CD4-positive, alpha-beta T cell treated with Interleukin-6 for 4 hours (primary cell): ENCODE measurements around the gene AIF1.
"Not testable (repeated sequence)": the region's sequence is repeated elsewhere in the genome, so short reads cannot be mapped to it uniquely, and the experiment has no call there.

Experiments used
- DNase-seq: peaks from one replicate; pipeline ENCODE4 v3.0.0-alpha.2; 2020; ENCODE audit warnings: mixed read lengths

AIF1 gene

DNA sequence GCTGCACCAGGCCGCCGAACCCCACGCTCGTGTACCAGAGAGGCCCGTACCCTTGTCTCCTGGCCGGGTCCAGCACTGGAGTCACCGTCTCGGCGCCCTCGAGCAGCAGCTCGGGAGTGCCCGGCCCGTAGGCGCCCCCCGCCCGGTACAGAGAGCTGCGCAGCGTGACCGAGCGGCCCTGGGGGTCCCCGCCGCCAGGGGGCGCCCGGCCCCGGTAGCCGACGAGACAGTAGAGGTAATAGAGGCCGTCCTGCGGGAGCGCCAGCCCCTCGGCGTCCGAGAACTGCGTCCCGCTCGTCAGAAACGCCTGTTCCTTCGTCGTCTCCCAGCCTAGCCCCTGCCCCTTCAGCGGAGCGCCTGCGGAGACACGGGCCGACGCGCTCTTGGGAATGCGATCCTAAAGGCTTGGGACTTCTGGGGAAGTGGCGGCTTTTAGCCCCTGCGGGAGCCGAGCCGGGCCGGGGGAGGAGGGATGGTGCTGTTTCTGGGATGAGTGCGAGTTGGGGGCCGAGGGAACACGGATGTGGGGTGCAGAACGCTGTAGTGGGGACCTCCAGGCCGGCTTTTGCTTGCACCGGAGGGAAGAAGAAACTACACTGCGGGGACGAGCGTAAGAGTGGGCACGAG lies 34.1 kb upstream of the AIF1 start:
- DNase-seq: peak; percentile 93

DNA sequence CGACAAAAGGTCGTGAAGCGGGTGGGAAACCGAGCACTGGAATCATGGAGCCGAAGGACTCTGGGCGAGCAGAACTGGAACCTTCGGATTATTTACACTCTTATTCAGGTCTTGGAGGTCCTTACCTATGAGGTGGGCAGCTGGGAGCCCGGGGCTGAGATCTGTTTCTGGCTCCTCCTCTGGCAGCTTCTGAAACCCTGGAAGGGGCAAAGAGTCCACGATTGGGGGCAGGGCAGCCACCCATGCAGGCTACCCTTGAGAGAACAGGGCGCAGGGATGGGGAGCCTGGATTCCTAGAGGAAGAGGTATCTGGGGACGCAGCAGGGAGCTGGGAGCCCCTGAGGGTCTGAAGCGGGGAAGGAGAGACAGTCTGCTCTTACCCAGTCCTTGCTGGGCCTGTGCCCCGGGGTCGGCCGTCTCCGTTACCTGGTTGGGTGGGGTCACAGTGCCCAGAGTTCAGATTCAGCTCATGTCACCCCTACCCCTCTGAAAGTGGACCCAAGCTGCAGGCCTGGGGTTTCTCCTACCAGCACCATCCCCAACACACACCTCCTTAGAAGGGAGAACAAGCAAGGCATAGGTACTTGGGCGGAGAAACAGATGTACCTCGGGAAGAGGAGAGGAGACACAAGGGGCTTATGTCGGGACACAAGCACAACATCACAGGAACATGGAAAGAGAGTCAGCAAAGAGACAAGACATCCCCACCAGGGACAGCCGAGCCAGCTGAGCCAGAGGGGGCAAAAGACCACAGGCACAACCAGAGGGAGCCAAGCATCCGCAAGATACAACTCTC lies 33.4 kb upstream of the AIF1 start:
- peak; percentile 56 for DNase-seq

DNA sequence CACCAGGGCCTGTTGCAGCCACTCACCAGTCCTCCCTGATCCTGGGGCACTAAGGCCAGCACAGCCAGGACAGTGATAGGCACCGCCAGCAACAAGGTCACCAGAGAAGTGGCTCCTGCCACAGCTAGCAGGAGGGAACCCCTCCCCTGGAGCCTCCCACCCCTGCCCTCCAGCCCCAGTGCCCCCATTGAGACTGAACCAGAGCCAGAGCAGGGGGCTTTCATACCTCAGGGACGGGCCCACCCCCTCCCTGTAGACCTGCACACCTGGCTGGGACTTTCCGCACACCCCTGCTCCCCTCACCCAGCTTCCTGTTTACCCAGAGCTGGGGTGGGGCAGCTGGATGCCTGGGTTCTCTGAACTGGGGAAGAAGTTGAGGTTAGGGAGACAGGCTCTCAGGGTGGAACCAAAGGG lies 32.8 kb upstream of the AIF1 start, which contains the start of gene LTB:
LTB (minus strand) TSS at position 195 of the 414 bp plus-strand sequence; CDS start at position 188, 7 bp downstream.
- peak; percentile 83 for DNase-seq

DNA sequence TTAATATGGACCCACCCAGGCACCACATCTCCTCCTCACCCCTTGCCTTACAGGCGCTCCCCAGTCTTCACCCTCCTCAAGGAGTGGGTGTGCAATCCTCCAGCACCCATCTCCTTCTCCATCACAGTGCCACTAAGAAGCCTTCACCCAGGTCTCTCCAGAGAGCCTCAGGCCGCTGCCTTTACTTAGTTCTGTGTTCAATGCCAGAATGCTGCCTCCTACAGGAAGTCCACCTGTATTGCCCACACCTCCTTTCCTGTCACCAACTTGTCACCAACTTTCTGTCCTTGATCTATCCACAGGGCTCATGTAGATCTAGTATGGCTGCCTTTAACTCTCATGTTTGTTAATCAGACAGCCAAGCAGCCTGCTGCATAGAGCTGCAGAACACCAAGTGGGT lies 29.5 kb upstream of the AIF1 start:
- peak; percentile 66 for DNase-seq

DNA sequence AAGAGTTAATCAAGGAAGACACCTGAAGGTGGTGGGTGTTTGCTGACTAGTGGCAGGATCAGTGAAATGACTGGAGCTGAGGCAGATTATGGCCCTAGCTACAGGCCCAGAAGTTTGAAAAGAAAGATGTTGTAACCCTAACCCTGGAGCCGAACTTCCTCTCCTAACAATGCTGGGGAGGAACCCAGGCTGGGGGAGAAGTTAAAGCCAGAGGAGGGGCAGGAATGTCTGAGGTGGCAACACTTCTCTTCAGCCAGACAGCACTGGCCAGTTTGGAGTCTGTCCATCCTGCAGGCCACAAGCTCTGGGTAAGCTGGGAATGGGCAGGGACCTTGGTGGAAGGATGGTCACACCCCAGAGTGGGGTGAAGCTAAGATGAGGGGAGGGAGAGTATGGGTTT lies 29.0 kb upstream of the AIF1 start, which contains the start of gene LST1:
LST1 (plus strand) TSS at position 270 of the 400 bp plus-strand sequence. CDS start 1,023 bp downstream, outside the sequence.
- no peak for DNase-seq

DNA sequence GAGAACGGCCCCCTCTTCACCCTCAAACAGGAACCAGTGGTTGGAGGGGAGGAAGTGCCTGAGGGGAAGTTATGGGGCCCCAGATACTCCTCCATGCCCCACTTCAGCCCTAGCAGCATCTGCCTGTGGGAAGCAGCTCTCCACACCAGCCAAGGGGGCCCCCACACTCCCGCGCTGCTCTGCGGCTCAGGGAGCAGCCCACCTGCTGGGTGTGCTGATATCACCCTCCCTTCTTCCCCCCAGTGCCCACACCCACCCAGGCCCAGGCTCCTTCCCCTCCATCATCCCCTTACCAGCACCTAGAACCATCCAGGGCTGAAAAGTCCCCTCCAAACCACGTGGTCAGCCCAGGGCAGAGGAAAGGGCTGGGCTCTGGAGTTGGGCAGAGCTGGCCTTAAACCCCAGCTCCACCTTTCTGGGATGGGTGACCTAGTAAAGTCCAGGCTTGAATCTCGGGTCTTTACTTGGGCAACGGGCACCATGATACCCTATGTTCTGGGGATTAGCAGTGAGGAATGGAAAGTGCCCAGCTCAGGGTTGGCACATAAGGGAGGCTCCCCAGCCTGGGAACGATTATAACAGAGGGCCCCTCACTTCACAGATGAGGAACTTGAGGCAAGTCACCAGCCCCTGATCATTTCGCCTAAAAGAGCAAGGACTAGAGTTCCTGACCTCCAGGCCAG lies 28.3 kb upstream of the AIF1 start:
- DNase-seq: peak; percentile 52

DNA sequence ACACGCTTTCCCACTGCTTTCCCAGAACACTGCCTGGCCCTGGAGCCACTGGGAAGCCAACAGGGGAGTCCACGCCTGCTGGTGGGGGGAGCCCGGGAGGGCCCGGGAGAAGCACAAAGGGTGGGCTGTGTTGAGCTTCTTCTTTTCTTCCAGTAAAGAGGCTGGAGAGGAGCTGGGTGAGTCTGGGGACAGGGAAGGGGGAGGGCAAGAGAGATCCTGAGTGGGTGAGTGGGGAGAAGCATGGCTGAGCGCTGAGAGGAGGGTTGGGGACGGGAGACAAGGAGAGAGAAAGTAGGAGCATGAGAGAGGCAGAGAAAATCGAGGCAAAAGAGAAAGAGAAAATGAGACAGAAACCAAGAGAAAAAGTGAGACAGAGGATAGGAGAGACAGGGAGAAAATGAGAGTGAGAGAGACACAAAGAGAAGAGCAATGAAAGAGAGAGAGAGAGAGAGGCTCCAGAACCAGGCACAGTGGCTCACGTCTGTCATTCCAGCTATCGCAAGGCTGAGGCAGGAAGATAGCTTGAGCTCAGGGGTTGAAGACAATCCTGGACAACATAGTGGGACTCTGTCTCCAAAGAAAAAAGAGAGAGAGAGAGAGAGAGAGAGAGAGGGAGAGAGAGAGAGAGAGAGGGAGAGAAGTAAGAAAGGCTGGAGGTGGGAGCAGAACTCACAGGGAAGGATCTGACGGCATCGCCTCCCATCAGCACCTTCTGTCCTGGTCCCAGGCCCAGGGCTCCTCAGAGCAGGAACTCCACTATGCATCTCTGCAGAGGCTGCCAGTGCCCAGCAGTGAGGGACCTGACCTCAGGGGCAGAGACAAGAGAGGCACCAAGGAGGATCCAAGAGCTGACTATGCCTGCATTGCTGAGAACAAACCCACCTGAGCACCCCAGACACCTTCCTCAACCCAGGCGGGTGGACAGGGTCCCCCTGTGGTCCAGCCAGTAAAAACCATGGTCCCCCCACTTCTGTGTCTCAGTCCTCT lies 26.9 kb upstream of the AIF1 start:
- peak; percentile 11 for DNase-seq

DNA sequence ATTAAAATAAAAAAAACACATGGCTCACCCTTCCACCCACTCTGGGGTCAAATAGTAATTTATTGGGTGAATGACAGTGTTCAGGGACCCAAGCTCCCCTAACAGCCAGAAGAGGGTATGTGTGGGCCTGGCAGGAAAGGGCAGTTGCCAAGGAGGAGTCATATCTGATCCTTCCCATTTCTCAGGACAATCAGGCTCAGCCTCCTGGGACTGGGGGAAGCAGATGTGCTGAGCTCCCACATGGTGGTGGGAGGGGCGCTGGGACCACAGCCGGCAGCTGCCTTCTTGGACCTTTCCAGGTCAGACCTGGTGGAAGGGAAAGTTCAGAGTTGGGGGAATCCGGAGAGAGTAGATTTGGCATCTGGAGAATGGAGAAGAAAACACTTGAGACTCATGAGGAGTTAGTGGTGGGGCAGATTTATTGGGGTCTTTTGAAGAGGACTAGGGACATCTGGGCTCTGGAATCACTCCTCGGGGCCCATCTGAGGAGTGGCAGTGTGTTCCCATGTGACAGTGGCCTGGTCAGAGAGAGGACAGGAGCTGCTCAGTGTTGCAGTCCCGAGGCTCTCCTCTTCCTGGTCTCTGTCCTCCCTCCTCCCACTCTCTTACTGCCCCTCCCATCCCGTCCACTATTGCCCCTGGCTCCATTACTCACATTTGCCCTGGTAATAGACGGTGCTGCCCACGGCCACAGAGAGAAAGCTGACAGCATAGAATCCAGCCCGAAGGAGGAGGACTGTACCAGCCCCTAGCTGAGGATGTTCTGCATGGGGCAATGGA lies 26.0 kb upstream of the AIF1 start:
- DNase-seq: no peak

DNA sequence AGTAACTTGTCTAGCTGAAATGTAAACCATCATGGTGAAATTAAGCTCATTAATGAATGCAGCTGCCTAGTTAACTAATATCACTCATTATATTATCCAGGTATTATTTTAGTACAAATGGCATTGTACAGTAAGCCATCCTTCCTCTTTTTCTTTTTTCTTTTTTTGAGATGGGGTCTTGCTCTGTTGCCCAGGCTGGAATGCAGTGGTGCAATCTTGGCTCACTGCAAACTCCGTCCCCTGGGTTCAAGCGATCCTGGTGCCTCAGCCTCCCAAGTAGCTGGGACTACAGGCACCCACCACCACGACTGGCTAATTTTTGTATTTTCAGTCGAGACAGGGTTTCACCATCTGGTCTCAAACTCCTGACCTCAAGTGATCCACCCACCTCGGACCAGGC lies 24.3 kb upstream of the AIF1 start:
- not testable (repeated sequence) for DNase-seq

DNA sequence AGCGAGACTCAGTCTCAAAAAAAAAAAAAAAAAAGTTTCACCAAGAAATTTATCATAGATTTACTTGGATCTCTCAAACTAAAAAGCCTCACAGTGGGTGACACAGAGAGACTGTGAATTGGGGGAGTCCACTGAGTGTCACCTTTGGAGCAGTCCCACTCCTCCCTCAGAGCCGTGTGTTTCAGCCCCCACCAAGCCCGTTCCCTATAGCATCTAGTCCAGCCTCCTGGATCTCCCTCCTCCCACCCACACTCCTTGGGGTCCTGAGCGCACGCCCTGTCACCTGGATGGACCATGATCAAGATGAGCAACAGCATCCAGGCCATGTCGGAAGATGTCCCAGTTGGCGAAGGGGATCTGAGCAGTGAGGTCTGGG lies 22.6 kb upstream of the AIF1 start:
- DNase-seq: no peak

DNA sequence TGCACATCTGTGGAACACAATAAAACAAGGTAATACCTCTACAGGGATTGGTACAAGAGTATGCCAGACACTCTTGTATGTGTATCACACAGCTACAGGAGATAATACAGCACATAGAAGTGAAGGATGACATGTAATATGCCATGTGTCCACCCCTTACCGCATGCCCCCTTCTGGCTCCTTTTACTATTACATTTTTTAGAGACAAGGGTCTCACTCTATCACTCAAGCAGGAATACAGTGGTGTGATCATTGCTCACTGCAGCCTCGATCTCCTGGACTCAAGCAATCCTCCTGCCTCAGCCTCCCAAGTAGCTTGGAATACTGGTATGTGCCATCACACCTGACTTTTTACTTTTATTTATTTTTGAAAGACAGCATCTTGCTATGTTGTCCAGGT lies 18.0 kb upstream of the AIF1 start:
- peak; percentile 65 for DNase-seq

DNA sequence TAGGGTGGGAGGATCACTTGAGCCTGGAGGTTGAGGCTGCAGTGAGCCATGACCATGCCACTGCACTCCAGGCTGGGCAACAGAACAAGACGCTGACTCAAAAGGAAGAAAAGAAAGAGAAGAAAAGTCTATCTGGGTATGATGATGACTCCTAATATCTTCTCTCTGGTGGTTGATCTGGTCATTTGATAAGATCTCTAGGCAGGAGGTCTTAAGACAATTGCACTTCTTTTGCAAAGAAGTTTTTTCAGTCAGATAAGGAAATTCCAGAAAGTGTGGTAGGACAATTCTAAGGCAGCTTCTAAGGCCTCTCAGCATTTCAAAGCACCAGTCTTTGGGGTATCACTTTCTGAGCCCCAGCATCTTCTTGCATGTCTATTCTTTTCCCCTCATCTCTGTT lies 7.7 kb upstream of the AIF1 start:
- no peak for DNase-seq

DNA sequence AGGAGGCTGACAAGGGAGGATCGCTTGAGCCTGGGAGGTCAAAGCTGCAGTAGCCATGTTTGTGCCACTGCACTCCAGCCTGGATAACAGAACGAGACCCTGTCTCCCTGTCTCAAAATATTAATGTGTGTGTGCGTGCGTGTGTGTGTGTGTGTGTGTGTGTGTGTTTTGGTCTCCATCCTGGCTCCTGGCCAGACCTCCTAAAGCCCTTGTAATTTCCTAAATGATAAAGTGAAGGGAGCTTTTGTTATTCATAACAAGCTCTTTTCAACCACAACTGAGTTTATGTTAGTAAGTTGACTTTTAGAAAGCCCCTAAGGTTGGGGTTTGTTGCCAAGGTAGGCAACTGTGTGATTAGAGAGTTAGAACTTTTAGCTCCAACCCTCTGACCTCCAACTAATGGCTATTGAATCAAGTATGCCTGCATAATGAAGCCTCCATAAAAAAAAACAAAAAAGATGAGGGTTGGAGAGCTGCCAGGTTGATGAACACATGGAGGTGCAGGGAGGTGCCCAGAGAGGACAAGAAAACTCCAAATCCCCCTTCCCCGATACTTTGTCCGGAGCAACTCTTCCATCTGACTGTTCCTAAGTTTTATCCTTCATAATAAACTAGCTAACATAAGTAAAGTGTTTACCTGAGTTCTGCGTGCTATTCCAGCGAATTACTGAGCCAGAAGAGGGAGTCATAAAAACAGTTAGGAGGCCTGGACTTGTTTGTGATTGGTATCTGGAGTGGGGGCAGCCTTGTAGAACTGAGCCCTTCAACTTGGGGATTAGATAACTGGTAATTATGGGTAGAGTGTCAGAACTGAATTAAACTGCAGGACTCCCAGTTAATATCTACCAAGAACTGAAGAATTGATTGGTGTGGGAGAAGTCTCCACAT lies 5.3 kb upstream of the AIF1 start:
- no peak for DNase-seq

DNA sequence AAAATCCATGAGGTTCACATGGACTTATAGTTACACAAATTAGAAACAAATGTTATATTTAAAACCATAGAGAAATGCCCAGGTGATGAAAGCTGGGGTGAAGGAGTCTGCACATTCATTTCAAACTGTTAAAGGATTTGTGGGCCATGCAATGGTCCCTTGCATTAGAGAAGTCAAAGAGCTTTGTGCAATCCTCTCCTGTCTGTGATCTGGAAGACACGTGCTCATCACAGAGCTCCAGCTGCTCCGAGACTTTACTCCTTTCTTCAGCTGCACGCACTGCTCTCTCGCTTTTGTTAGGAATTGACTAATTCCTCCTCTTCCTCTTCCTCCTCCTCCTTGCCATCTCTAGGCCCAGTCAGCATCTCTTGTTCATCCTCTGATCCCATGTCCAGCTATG lies 4.1 kb upstream of the AIF1 start:
- DNase-seq: no peak

DNA sequence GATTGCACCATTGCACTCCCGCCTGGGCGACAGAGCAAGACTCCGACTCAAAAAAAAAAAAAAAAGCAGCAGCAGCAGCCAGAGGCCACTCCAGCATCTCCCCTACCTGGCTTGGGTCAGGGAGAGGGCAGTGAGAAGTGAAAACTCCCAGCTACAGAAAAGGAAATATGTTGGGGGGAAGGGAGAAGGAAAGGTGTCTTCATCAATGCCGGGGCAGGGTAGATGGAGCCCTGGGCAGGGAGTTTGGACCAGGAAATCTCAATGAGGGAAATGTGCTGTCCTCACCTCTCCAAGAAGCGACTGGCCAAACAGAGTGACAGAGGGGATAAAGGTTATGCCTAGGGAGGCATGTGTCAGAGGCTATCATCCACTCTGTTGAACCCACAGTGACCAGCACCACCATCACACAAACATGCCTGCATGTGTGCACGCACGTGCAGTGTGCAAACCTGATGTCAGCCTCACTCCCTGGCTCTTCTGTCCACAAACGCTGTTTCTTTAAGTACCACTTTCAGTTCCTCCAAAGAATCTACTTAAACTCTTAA lies 887 bp upstream of the AIF1 start:
- DNase-seq: no peak

DNA sequence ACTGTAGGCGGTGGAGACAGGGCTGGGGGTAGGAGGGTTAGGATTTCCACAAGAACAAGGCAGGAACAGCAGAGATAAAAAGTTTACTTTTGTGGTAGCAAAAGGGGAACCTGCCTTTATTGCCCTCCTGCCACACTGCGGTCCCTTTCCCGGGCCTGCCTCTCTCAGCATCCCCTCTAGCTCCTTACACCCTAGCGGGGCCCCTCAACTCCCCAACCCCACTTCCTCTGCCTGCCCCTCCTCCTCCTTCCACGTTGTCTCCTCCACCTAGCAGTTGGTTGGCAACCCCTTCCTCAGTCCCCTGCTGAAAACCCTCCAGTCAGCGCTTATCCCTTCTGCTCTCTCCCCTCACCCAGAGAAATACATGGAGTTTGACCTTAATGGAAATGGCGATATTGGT lies 714 bp downstream of the AIF1 start:
- peak; percentile 64 for DNase-seq

DNA sequence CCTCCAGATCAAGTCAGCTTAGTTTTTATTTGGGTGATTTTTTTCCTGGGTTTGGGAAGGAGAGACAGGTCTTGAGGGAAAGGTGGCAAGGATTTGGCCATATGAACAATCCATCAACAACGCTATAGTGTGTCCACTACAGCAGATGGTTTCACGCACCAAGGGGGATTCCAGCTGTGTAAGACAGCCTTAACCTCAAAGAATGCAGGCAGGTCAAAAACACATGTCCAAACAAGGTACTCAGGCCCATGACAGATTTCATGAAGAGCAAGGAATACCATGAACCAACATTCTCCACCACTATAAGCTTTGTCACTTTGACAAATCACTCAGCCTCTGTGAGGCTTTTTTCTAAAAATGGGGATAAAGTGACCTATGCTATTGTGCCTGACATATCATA lies 2.0 kb downstream of the AIF1 start:
- no peak for DNase-seq

DNA sequence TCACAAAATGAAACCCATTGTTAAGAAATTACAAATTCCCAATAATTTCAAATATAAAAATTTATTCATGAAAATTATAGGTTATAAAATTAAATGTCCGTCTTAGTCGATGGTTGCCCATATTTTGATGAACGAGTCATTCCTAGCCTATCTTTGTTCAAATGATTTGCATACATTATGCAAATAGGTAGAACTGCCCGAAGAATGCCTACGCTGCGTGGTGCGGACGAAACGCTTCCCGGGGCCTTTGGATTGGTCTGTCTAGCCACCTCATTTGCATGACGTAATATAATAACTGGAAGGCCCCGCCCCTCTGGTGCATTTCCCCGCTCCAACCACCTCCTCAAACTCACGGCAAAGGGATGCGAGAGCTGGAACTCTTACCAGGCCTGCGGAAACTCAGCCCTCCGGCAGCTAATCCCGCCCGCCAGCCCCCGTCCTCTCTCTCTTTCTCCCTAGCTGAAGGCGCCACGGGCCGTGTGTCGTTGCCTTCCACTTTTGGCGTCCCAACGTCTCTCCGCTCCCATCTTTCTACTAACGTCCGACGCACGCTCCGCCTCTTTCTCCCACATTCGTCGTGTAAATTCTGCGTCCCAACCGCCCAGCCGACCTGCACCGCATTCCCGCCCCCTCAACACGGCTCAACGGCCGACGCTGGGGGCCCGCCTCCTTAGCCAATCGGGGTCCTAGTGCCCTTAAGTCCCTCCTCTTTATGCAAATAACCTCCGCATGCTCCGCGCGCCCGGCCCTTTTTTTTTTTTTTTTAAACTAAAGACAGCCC lies 5.0 kb downstream of the AIF1 start:
- DNase-seq: peak; percentile 98

DNA sequence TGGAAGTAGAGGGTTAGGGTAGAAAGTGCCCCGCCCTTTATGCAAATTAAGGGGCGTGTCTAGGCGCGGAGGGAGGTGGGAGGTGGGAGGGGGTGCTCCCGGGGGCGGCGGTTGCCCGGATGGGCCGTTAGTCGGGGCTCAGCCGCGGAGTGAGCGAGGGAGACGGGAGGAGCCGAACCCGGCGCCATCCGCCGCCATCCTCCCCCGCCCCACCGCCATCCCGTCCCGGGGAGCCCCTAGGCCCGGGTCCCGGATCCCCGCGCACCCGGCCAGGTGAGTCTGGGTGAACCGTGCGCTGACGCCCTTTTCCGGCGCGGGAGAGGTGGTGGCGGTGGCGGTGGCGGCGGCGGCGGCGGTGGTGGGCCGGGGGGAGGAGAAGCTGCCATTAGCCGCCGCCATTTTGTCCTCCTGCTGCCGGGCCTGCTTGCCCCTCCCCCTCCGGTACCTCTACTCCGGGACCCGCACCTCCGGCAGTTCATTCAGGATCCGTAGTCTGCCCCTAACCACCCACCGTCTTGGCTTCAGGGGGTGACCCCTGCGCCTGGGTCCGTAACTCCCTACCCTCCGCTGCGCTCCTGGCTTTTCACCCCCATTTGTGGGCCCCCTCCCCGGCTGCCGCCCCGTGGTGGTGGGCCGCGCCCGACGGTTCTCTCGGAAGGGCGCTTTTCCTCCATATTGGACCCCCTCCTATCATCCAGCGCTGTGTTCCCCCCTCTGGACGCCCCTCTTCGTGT lies 5.7 kb downstream of the AIF1 start, which contains the start of gene PRRC2A:
PRRC2A (plus strand) TSS at position 130 of the 734 bp plus-strand sequence. CDS start 2,075 bp downstream, outside the sequence.
- DNase-seq: peak; percentile 80
